SK-N-SH treated with all-trans-retinoic acid at 6 μM for 48 hours (cell line): Measurements from ENCODE around the gene ZNF860.
"Not testable (repeated sequence)": the region's sequence is repeated elsewhere in the genome, so short reads cannot be mapped to it uniquely, and the experiment has no call there.

Experiments used
- ATAC-seq: fragments of 200-7000 bp; cut with Tn5 transposase; 3 replicates; pipeline ENCODE4 v1.9.1; 2020; ENCODE audit warnings: mild to moderate bottlenecking, moderate library complexity
- ARNTL ChIP-seq: fragments of 450-650 bp; formaldehyde crosslinking; IDR thresholded peaks from 2 replicates; pipeline ENCODE4 v1.5.0; 2020; ENCODE audit warnings: low read depth, mild to moderate bottlenecking, moderate library complexity, borderline replicate concordance
- BACH2 ChIP-seq: fragments of 250-450 bp; sonication (Bioruptor Pico); IDR thresholded peaks from 2 replicates; pipeline ENCODE4 v1.9.0; 2021; ENCODE audit warnings: mild to moderate bottlenecking, borderline replicate concordance
- CSDC2 ChIP-seq: fragments of 250-450 bp; sonication (Bioruptor Pico); IDR thresholded peaks from 2 replicates; pipeline ENCODE4 v1.5.0; 2020; ENCODE audit warnings: mild to moderate bottlenecking, moderate library complexity
- CSRNP3 ChIP-seq: fragments of 250-450 bp; sonication (Bioruptor Pico); IDR thresholded peaks from 2 replicates; pipeline ENCODE4 v1.5.1; 2021; ENCODE audit warnings: mild to moderate bottlenecking, moderate library complexity
- ESRRG ChIP-seq: fragments of 250-450 bp; sonication (Bioruptor Pico); IDR thresholded peaks from 2 replicates; pipeline ENCODE4 v1.6.1; 2021; ENCODE audit warnings: mild to moderate bottlenecking
- GLIS3 ChIP-seq: fragments of 250-450 bp; sonication (Bioruptor Pico); IDR thresholded peaks from 2 replicates; pipeline ENCODE4 v1.5.0; 2020; ENCODE audit warnings: mild to moderate bottlenecking, moderate library complexity
- ISL1 ChIP-seq: fragments of 250-450 bp; sonication (Bioruptor Pico); IDR thresholded peaks from 2 replicates; pipeline ENCODE4 v2.1.2; 2022; ENCODE audit warnings: mild to moderate bottlenecking, moderate library complexity
- OSR1 ChIP-seq: fragments of 250-450 bp; sonication (Bioruptor Pico); IDR thresholded peaks from 2 replicates; pipeline ENCODE4 v1.8.0; 2022; ENCODE audit warnings: moderate library complexity, mild to moderate bottlenecking, inconsistent platforms
- POU6F1 ChIP-seq: fragments of 250-450 bp; sonication (Bioruptor Pico); IDR thresholded peaks from 2 replicates; pipeline ENCODE4 v1.8.0; 2021; ENCODE audit warnings: low read depth, mild to moderate bottlenecking, moderate library complexity, borderline replicate concordance
- PPARA ChIP-seq: fragments of 250-450 bp; sonication (Bioruptor Pico); IDR thresholded peaks from 2 replicates; pipeline ENCODE4 v1.5.0; 2020; ENCODE audit warnings: mild to moderate bottlenecking, borderline replicate concordance
- RARB ChIP-seq: fragments of 250-450 bp; sonication (Bioruptor Pico); IDR thresholded peaks from 2 replicates; pipeline ENCODE4 v1.8.0; 2021; ENCODE audit warnings: mild to moderate bottlenecking, moderate library complexity
- SNAI2 ChIP-seq: fragments of 250-450 bp; sonication (Bioruptor Pico); IDR thresholded peaks from 2 replicates; pipeline ENCODE4 v1.5.0; 2020; ENCODE audit warnings: mild to moderate bottlenecking, moderate library complexity
- TCF4 ChIP-seq: fragments of 250-450 bp; sonication (Bioruptor Pico); IDR thresholded peaks from 2 replicates; pipeline ENCODE4 v1.8.0; 2021; ENCODE audit warnings: mild to moderate bottlenecking, moderate library complexity, borderline replicate concordance
- TSHZ2 ChIP-seq: fragments of 250-450 bp; sonication (Bioruptor Pico); IDR thresholded peaks from 2 replicates; pipeline ENCODE4 v1.5.0; 2020; ENCODE audit warnings: mild to moderate bottlenecking, moderate library complexity
- ZC3H10 ChIP-seq: fragments of 250-450 bp; sonication (Bioruptor Pico); IDR thresholded peaks from 2 replicates; pipeline ENCODE4 v1.5.1; 2021; ENCODE audit warnings: mild to moderate bottlenecking, moderate library complexity
- ZFP3 ChIP-seq: fragments of 250-450 bp; sonication (Bioruptor Pico); IDR thresholded peaks from 2 replicates; pipeline ENCODE4 v1.5.0; 2020; ENCODE audit warnings: mild to moderate bottlenecking, moderate library complexity
- ZFP30 ChIP-seq: fragments of 450-650 bp; formaldehyde crosslinking; IDR thresholded peaks from 2 replicates; pipeline ENCODE4 v1.5.0; 2022; ENCODE audit warnings: mild to moderate bottlenecking, moderate library complexity
- ZNF70 ChIP-seq: fragments of 450-650 bp; formaldehyde crosslinking; IDR thresholded peaks from 2 replicates; pipeline ENCODE4 v1.5.0; 2020; ENCODE audit warnings: mild to moderate bottlenecking, moderate library complexity
- ZNF8 ChIP-seq: fragments of 450-650 bp; formaldehyde crosslinking; IDR thresholded peaks from 2 replicates; pipeline ENCODE4 v1.5.0; 2020; ENCODE audit warnings: mild to moderate bottlenecking, moderate library complexity
- TF ChIP-seq, protein P1 (sequence below): fragments of 250-450 bp; sonication (Bioruptor Pico); IDR thresholded peaks from 2 replicates; pipeline ENCODE4 v1.5.1; 2020; ENCODE audit warnings: low read depth, mild to moderate bottlenecking, moderate library complexity

Gene ZNF860

GRCh38 chr3:31984321-31984720 lies 2.8 kb downstream of the ZNF860 start (continued):
- no peak for TF ChIP-seq ZNF8 (CRISPR knock-in tag)
- TF ChIP-seq, all 23 proteins: peak for 0

DNA sequence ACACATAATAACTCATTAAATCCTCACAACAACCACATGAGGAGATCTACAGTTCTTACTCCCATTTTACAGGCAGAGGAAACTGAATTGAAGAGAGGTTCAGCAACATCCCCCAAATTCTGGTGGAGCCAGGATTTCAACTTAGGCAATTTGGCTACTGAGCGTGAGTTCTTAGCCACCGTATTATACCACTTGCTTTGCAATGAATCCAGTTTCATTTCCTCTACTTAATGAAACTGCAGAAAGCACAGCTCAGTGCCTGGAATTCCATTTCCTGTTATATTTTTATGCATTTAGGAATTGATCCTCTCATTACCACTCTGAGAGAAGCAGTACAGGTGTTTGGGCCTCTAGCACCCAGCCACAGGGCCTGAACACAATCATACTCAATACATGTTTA lies 4.3 kb downstream of the ZNF860 start:
- TF ChIP-seq SNAI2 (CRISPR knock-in tag) (no peak), ZNF8 (CRISPR knock-in tag) (no peak), BACH2 (CRISPR knock-in tag) (no peak), POU6F1 (CRISPR knock-in tag) (no peak), ZNF70 (CRISPR knock-in tag) (no peak), TCF4 (CRISPR knock-in tag) (no peak), CSRNP3 (CRISPR knock-in tag) (no peak), ESRRG (CRISPR knock-in tag) (no peak), ZC3H10 (no peak), TSHZ2 (CRISPR knock-in tag) (no peak), ZFP30 (CRISPR knock-in tag) (no peak), ISL1 (CRISPR knock-in tag) (no peak), CSDC2 (CRISPR knock-in tag) (no peak), ARNTL (no peak), RARB (CRISPR knock-in tag) (no peak)
- TF ChIP-seq, protein P1, sequence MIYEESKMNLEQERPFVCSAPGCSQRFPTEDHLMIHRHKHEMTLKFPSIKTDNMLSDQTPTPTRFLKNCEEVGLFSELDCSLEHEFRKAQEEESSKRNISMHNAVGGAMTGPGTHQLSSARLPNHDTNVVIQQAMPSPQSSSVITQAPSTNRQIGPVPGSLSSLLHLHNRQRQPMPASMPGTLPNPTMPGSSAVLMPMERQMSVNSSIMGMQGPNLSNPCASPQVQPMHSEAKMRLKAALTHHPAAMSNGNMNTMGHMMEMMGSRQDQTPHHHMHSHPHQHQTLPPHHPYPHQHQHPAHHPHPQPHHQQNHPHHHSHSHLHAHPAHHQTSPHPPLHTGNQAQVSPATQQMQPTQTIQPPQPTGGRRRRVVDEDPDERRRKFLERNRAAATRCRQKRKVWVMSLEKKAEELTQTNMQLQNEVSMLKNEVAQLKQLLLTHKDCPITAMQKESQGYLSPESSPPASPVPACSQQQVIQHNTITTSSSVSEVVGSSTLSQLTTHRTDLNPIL (CRISPR knock-in tag) = no peak
- ATAC-seq = no peak

GRCh38 chr3:31988271-31988670 lies 6.7 kb downstream of the ZNF860 start:
- no peak for ATAC-seq
- TF ChIP-seq SNAI2 (CRISPR knock-in tag) (no peak), GLIS3 (CRISPR knock-in tag) (no peak)

GRCh38 chr3:31992995-31993394 lies 11.4 kb downstream of the ZNF860 start:
- not testable (repeated sequence) for ATAC-seq

- ATAC-seq = no peak
- no peak for TF ChIP-seq TSHZ2 (CRISPR knock-in tag)
- no peak for TF ChIP-seq SNAI2 (CRISPR knock-in tag)
- no peak for TF ChIP-seq TCF4 (CRISPR knock-in tag)
- no peak for TF ChIP-seq PPARA (CRISPR knock-in tag)
- TF ChIP-seq CSRNP3 (CRISPR knock-in tag) = no peak
- no peak for TF ChIP-seq GLIS3 (CRISPR knock-in tag)
- no peak for TF ChIP-seq OSR1 (CRISPR knock-in tag)
- TF ChIP-seq ZFP3 (CRISPR knock-in tag) = no peak
- TF ChIP-seq, protein P1 (CRISPR knock-in tag) = no peak
- TF ChIP-seq POU6F1 (CRISPR knock-in tag) = no peak
- TF ChIP-seq ZNF8 (CRISPR knock-in tag) = no peak
- no peak for TF ChIP-seq ISL1 (CRISPR knock-in tag)
Observed at GRCh38 chr3:31993843-31994242, 12.3 kb downstream of the ZNF860 start.
